GM12878 (cell line): ENCODE measurements around the gene KRT37. TPM values are rescaled to one million over a fixed set of nuclear protein-coding genes. Genes with fewer than 3 reads are reported as not detected.

Source experiments
- ATAC-seq: fragments of 200-7000 bp; cut with Tn5 transposase; 3 replicates; pipeline ENCODE4 v1.9.1; 2020; ENCODE audit warnings: mild to moderate bottlenecking, moderate library complexity
- BruUV-seq: library from RNA; stranded (reverse); fragments of 400-500 nt; replicated peaks from 2 replicates; lab custom pipeline; 2021; lab: Mats Ljungman, UMichigan
- CTCF ChIA-PET: fragments of 300-600 bp; sonication (Branson Sonifier 250); formaldehyde crosslinking; extraction: SDS; loops from one replicate; lab custom pipeline; 2021; ENCODE audit warnings: inconsistent platforms; lab: Yijun Ruan, JAX
- POLR2A ChIA-PET: fragments of 350-600 bp; formaldehyde crosslinking; extraction: SDS; loops from one replicate; lab custom pipeline; 2021; ENCODE audit warnings: inconsistent platforms; lab: Charles Lee
- RAD21 ChIA-PET: fragments of 300-600 bp; sonication (Branson Sonifier 250); formaldehyde crosslinking; loops from one replicate; lab custom pipeline; 2023; ENCODE audit warnings: antibody characterized with exemption; ENCODE audit not compliant: unreplicated experiment; lab: Charles Lee
- SMC1A ChIA-PET: fragments of 300-600 bp; sonication (Branson Sonifier 250); formaldehyde crosslinking; loops from one replicate; lab custom pipeline; 2023; ENCODE audit not compliant: unreplicated experiment, uncharacterized antibody; lab: Charles Lee
- DNase-seq: peaks from one replicate; pipeline ENCODE4 v3.0.0-alpha.2; 2011; ENCODE audit warnings: low read depth, low spot score
- FAIRE-seq: peaks from 3 replicates; lab custom pipeline; 2011; peaks lifted over from hg19 to GRCh38; lab: Jason Lieb, UNC
- H2AFZ ChIP-seq: 2 replicates; pipeline ENCODE4 v1.6.0; 2011; ENCODE audit warnings: low read depth, low read length, control low read depth; ENCODE audit not compliant: control insufficient read depth
- H3K27ac ChIP-seq: 2 replicates; pipeline ENCODE4 v1.5.1; 2011; ENCODE audit warnings: control low read depth; ENCODE audit not compliant: control insufficient read depth, insufficient read depth
- H3K27me3 ChIP-seq, 2 experiments: replicated peaks in 1 of 2; 2 replicates each; pipeline versions ENCODE4 v1.6.0 to v1.6.1; 2011; ENCODE audit warnings: low read length in 1 of 2; ENCODE audit not compliant: control insufficient read depth in 2 of 2, insufficient read depth in 2 of 2
- H3K36me3 ChIP-seq, 2 experiments: 2 replicates each; pipeline ENCODE4 v1.5.1; 2011; ENCODE audit warnings: low read length in 1 of 2; ENCODE audit not compliant: control insufficient read depth in 2 of 2, insufficient read depth in 2 of 2
- H3K4me1 ChIP-seq: 2 replicates; pipeline ENCODE4 v1.6.1; 2011; ENCODE audit warnings: mild to moderate bottlenecking, low read length, moderate library complexity, mixed read lengths; ENCODE audit not compliant: control insufficient read depth, insufficient read depth
- H3K4me2 ChIP-seq: 2 replicates; pipeline ENCODE4 v1.6.0; 2011; ENCODE audit warnings: control low read depth; ENCODE audit not compliant: control insufficient read depth, insufficient read depth
- H3K4me3 ChIP-seq: fragments of 200-600 bp; sonication (generic); 2 replicates; pipeline ENCODE4 v1.5.1; 2016
- H3K79me2 ChIP-seq: 2 replicates; pipeline ENCODE4 v1.6.0; 2011; ENCODE audit warnings: low read length; ENCODE audit not compliant: control insufficient read depth, insufficient read depth
- H3K9ac ChIP-seq: 2 replicates; pipeline ENCODE4 v1.8.0; 2011; ENCODE audit warnings: low read length, control low read depth, mixed read lengths; ENCODE audit not compliant: control insufficient read depth, insufficient read depth
- H3K9me3 ChIP-seq: replicated peaks from 3 replicates; pipeline ENCODE4 v1.5.1; 2011; ENCODE audit warnings: mild to moderate bottlenecking, low read length; ENCODE audit not compliant: control insufficient read depth, insufficient read depth
- H4K20me1 ChIP-seq: 2 replicates; pipeline ENCODE4 v1.6.0; 2011; ENCODE audit not compliant: control insufficient read depth, insufficient read depth
- FOS ChIP-seq: IDR thresholded peaks from 3 replicates; pipeline ENCODE4 v1.6.1; 2011; ENCODE audit warnings: borderline replicate concordance; ENCODE audit not compliant: insufficient read length; ENCODE audit errors: extremely low read depth
- IKZF1 ChIP-seq: fragments of 450-650 bp; conservative IDR thresholded peaks from 2 replicates; pipeline ENCODE4 v1.6.1; 2017; ENCODE audit warnings: antibody characterized with exemption, mild to moderate bottlenecking
- MAX ChIP-seq: IDR thresholded peaks from 2 replicates; pipeline ENCODE4 v1.6.1; 2012; ENCODE audit warnings: low read depth, low read length, improper control_type of control experiment
- MTA2 ChIP-seq: fragments of 450-650 bp; IDR thresholded peaks from 2 replicates; pipeline ENCODE4 v1.6.1; 2016; ENCODE audit warnings: low read depth, mild to moderate bottlenecking, moderate library complexity
- NR2C1 ChIP-seq: fragments of 450-650 bp; IDR thresholded peaks from 2 replicates; pipeline ENCODE4 v1.6.1; 2017; ENCODE audit warnings: antibody characterized with exemption, mild to moderate bottlenecking, moderate library complexity
- RELA ChIP-seq: fragments of 450-650 bp; IDR thresholded peaks from 2 replicates; pipeline ENCODE4 v1.8.0; 2014; ENCODE audit warnings: borderline replicate concordance; ENCODE audit not compliant: partially characterized antibody
- SREBF2 ChIP-seq: IDR thresholded peaks from 2 replicates; pipeline ENCODE4 v1.6.1; 2012; ENCODE audit warnings: mild to moderate bottlenecking, low read length
- TCF3 ChIP-seq: IDR thresholded peaks from 2 replicates; pipeline ENCODE4 v1.6.1; 2012; ENCODE audit warnings: low read depth, mild to moderate bottlenecking, low read length, borderline replicate concordance; ENCODE audit not compliant: insufficient read depth
- WGBS: methylation state at CpG from one replicate; pipeline ENCODE4 v1.1.6; 2016; ENCODE audit warnings: low lambda C conversion rate; ENCODE audit not compliant: insufficient replicate concordance, insufficient coverage; ENCODE audit errors: missing lambda C conversion rate; 5-methylcytosine and 5-hydroxymethylcytosine counted together
- in situ Hi-C: fragments of 300-500 bp; cut with MboI; formaldehyde crosslinking; loops from 9 replicates; pipeline ENCODE4 v1.14.3; 2018; ENCODE audit warnings: mixed read lengths
- intact Hi-C: fragments of 100-400 bp; cut with micrococcal nuclease; formaldehyde crosslinking; loops from one replicate; pipeline ENCODE4 v1.14.2; 2022; ENCODE audit not compliant: unreplicated experiment
- polyA plus RNA-seq, 11 experiments: library from polyadenylated mRNA; depleted of rRNA in 4 of 11; unstranded in 6 of 11; stranded (reverse) in 5 of 11; fragments of >200 nt; fragmentation: Nextera tagmentation in 4 of 11; fragmentation: Illumina TruSeq in 1 of 11; extraction: Ambion mirVana in 4 of 11; extraction: Trizol in 1 of 11; gene quantifications; 1 replicate in 1 of 11; 2 replicates in 10 of 11; pipeline versions ENCODE4 v1.2.1 to v1.2.3, GENCODE V29; 2011 to 2016; ENCODE audit warnings: inconsistent platforms in 2 of 11, missing spikeins in 2 of 11, low read depth in 1 of 11
- total RNA-seq, 4 experiments: library from RNA; depleted of rRNA in 3 of 4; stranded (reverse); fragments of >200 nt in 3 of 4; fragmentation: Illumina TruSeq in 1 of 4; extraction: Trizol in 1 of 4; gene quantifications; 2 replicates each; pipeline versions ENCODE4 v1.2.1 to v1.2.3, GENCODE V29; 2013 to 2021
- TF ChIP-seq, protein P1 (sequence below): IDR thresholded peaks from 2 replicates; pipeline ENCODE4 v1.6.1; 2011; ENCODE audit warnings: borderline replicate concordance, low read depth, mild to moderate bottlenecking, moderate library complexity, low read length; ENCODE audit not compliant: insufficient read depth, poor library complexity, severe bottlenecking

The KRT37 gene
- total and polyA plus RNA-seq, 10 of the 15 experiments (the other 5 are each of a cell fraction or from before 2014, with no cell fraction given): not detected

DNA sequence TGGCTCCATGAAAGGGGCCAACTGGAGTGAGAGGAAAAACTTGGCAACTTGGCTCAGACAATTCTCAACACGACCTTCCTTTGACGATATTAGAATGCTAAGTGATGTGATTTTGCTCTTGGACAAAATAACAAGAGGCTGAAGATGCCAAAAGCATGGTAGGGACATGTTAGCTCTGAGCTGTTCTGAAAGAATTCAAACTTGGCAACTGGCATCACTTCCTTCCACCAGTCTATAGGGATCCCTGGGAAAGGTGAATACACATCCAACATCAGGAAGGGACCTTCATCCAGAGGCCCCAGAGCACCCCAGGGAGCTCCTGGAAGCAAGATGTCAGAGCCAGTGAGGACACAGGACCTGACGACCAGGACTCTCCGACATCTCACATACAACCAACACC is 4.3 kb downstream of the KRT37 start:
- CTCF ChIA-PET: interaction anchor here (1.2 kb wide), 1 partner anchor 14 kb away, joined by 3 read pairs; no protein-coding TSS in a partner anchor
- no peak overlapping the region for H3K9ac ChIP-seq
- H3K9me3 ChIP-seq: no peaks in the 10 kb centered on the region
- intact Hi-C loops (no loop called here), in situ Hi-C loops (no loop called here)
- no TSS peak for BruUV-seq
- no peak overlapping the region for H3K27ac ChIP-seq
- no peak for DNase-seq
- no peak for FAIRE-seq
- no peak overlapping the region for H3K4me3 ChIP-seq
- no peak for ATAC-seq
- TF ChIP-seq NR2C1: no peak
- TF ChIP-seq, protein P1, sequence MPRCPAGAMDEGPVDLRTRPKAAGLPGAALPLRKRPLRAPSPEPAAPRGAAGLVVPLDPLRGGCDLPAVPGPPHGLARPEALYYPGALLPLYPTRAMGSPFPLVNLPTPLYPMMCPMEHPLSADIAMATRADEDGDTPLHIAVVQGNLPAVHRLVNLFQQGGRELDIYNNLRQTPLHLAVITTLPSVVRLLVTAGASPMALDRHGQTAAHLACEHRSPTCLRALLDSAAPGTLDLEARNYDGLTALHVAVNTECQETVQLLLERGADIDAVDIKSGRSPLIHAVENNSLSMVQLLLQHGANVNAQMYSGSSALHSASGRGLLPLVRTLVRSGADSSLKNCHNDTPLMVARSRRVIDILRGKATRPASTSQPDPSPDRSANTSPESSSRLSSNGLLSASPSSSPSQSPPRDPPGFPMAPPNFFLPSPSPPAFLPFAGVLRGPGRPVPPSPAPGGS: no peak
- no peak for TF ChIP-seq RELA
- no peak for TF ChIP-seq TCF3
- TF ChIP-seq FOS: no peak
- POLR2A ChIA-PET: no interaction called here
- SMC1A ChIA-PET: interaction anchor here (0.7 kb wide), 1 partner anchor 69 kb away, joined by 3 read pairs; no protein-coding TSS in a partner anchor
- H3K36me3 ChIP-seq: no peaks in the 10 kb centered on the region
- RAD21 ChIA-PET: no interaction called here
- WGBS: 3% methylated on average over 4 of the region's 4 CpGs
- H3K4me1 ChIP-seq: no peaks in the 10 kb centered on the region
- H3K4me2 ChIP-seq: no peak overlapping the region
- H3K79me2 ChIP-seq: no peaks in the 10 kb centered on the region
- H2AFZ ChIP-seq: no peak overlapping the region
- H4K20me1 ChIP-seq: no peaks in the 10 kb centered on the region
- H3K27me3 ChIP-seq: no peaks in the 10 kb centered on the region; a peak in 1 of 4 replicates

DNA sequence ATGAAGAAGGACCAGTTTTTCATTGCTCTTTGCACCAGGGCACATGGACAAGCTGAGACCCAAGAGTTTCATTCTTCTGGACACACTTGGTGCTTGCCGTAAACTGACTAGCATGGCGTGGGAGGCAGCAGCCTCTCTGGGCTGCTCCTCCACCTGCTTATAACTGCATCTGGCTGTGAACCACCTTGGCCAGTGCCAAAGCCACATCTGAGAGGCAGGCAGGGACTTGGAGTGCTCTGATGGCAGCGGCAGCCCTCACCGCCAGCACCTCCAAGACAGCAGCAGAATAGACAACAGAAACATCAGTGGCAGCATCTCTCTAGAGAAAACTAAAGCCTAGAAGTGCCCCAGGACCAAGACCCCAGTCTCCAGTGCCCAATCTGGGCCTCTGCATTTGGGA is 4.7 kb downstream of the KRT37 start:
- no peak for FAIRE-seq
- no TSS peak for BruUV-seq
- no peak overlapping the region for H3K4me3 ChIP-seq
- ChIA-PET RAD21 (no interaction called here), POLR2A (no interaction called here), CTCF (interaction anchor here (1.2 kb wide), 1 partner anchor 14 kb away, joined by 3 read pairs; no protein-coding TSS in a partner anchor), SMC1A (no interaction called here)
- H3K27me3 ChIP-seq: no peaks in the 10 kb centered on the region; a peak in 1 of 4 replicates
- TF ChIP-seq IKZF1 (no peak), MAX (no peak), MTA2 (no peak), SREBF2 (no peak)
- no peaks in the 10 kb centered on the region for H3K79me2 ChIP-seq
- no peaks in the 10 kb centered on the region for H3K4me1 ChIP-seq
- no peak for ATAC-seq
- no peaks in the 10 kb centered on the region for H4K20me1 ChIP-seq
- 26% methylated on average over 4 of the region's 4 CpGs for WGBS
- intact Hi-C loops (no loop called here), in situ Hi-C loops (no loop called here)
- H3K9me3 ChIP-seq: no peaks in the 10 kb centered on the region
- H3K36me3 ChIP-seq: no peaks in the 10 kb centered on the region
- H3K9ac ChIP-seq: no peak overlapping the region
- no peak overlapping the region for H2AFZ ChIP-seq
- no peak for DNase-seq
- no peak overlapping the region for H3K27ac ChIP-seq
- H3K4me2 ChIP-seq: no peak overlapping the region
